H1 (cell line): ENCODE measurements around the gene GALNT17. TPM values are rescaled to one million over a fixed set of nuclear protein-coding genes. Genes with fewer than 3 reads are reported as not detected.

ENCODE experiments used
- ASH2L ChIP-seq: fragments of 200-600, 300-600 bp; sonication (generic); IDR thresholded peaks from one replicate; pipeline ENCODE4 v1.7.1; 2017; ENCODE audit warnings: low read length
- BACH1 ChIP-seq: IDR thresholded peaks from 2 replicates; pipeline ENCODE4 v1.6.1; 2012; ENCODE audit warnings: low read length, improper control_type of control experiment
- EZH2 ChIP-seq: fragments of 200-600 bp; sonication (generic); IDR thresholded peaks from 2 replicates; pipeline ENCODE4 v1.7.1; 2012; ENCODE audit warnings: low read depth, mild to moderate bottlenecking, moderate library complexity, low read length, inconsistent platforms; ENCODE audit not compliant: severe bottlenecking
- GTF2F1 ChIP-seq: IDR thresholded peaks from 2 replicates; pipeline ENCODE4 v1.6.1; 2012; ENCODE audit warnings: low read depth, low read length, improper control_type of control experiment, borderline replicate concordance
- RNF2 ChIP-seq: fragments of 200-900, 300-1000 bp; sonication (generic); IDR thresholded peaks from 2 replicates; pipeline ENCODE4 v1.7.1; 2016; ENCODE audit warnings: borderline replicate concordance, low read depth, mild to moderate bottlenecking, antibody characterized with exemption, low read length; ENCODE audit not compliant: poor library complexity, severe bottlenecking; ENCODE audit errors: missing control alignments
- SIRT6 ChIP-seq: IDR thresholded peaks from one replicate; pipeline ENCODE4 v1.7.1; 2012; ENCODE audit warnings: low read length, inconsistent platforms
- SP1 ChIP-seq: IDR thresholded peaks from 2 replicates; pipeline ENCODE4 v1.6.1; 2011; ENCODE audit warnings: low read depth, low read length
- polyA plus RNA-seq, 7 experiments: library from polyadenylated mRNA; depleted of rRNA in 3 of 7; stranded (reverse) in 5 of 7; unstranded in 2 of 7; fragments of >200 nt in 5 of 7; fragments of 200-250 nt in 2 of 7; gene quantifications; 1 replicate in 5 of 7; 2 replicates in 1 of 7; 4 replicates in 1 of 7; pipeline versions ENCODE4 v1.2.1 to v1.2.3, GENCODE V29; 2011 to 2013; ENCODE audit warnings: missing spikeins in 2 of 7, mixed read lengths in 2 of 7
- total RNA-seq: library from RNA; stranded (reverse); fragmentation: NEBNext Ultra II Directional; extraction: Animal tissue kit (Norgen Biotek cat#: 25700); gene quantifications from 2 replicates; pipeline ENCODE4 v1.2.1, GENCODE V29; 2021
- TF ChIP-seq, protein P1 (sequence below): fragments of 300-600 bp; sonication (generic); IDR thresholded peaks from 2 replicates; pipeline ENCODE4 v1.7.1; 2012; ENCODE audit warnings: low read length, moderate library complexity, mild to moderate bottlenecking, inconsistent platforms; ENCODE audit not compliant: insufficient replicate concordance
- TF ChIP-seq, protein P2 (sequence below): IDR thresholded peaks from 2 replicates; pipeline ENCODE4 v1.6.1; 2012; ENCODE audit warnings: inconsistent platforms

The GALNT17 gene
- total and polyA plus RNA-seq, 2 of the 8 experiments (the other 6 are each of a cell fraction or from before 2014, with no cell fraction given): 37.7 to 47.0 TPM

DNA sequence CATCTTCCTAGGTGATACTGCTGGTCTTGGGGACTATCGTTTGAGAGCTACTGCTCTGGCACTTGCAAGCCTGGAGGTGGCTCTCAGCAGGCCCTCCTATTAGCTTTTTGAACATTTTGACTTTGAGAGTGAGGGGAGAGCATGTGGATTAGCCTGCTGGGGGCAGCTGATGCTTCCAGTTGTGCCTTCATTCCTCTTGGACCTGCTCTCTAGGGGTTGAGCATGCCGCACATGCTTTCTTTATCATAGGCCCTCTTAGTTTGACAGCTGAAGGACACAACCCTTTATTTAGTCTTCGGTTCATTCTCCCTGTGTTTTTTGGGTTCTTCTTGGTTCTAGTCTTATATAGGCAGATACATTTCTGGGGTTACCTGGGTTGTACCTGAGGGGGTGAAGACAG, 132.1 kb downstream of the GALNT17 start (continued):
- TF ChIP-seq, protein P1, sequence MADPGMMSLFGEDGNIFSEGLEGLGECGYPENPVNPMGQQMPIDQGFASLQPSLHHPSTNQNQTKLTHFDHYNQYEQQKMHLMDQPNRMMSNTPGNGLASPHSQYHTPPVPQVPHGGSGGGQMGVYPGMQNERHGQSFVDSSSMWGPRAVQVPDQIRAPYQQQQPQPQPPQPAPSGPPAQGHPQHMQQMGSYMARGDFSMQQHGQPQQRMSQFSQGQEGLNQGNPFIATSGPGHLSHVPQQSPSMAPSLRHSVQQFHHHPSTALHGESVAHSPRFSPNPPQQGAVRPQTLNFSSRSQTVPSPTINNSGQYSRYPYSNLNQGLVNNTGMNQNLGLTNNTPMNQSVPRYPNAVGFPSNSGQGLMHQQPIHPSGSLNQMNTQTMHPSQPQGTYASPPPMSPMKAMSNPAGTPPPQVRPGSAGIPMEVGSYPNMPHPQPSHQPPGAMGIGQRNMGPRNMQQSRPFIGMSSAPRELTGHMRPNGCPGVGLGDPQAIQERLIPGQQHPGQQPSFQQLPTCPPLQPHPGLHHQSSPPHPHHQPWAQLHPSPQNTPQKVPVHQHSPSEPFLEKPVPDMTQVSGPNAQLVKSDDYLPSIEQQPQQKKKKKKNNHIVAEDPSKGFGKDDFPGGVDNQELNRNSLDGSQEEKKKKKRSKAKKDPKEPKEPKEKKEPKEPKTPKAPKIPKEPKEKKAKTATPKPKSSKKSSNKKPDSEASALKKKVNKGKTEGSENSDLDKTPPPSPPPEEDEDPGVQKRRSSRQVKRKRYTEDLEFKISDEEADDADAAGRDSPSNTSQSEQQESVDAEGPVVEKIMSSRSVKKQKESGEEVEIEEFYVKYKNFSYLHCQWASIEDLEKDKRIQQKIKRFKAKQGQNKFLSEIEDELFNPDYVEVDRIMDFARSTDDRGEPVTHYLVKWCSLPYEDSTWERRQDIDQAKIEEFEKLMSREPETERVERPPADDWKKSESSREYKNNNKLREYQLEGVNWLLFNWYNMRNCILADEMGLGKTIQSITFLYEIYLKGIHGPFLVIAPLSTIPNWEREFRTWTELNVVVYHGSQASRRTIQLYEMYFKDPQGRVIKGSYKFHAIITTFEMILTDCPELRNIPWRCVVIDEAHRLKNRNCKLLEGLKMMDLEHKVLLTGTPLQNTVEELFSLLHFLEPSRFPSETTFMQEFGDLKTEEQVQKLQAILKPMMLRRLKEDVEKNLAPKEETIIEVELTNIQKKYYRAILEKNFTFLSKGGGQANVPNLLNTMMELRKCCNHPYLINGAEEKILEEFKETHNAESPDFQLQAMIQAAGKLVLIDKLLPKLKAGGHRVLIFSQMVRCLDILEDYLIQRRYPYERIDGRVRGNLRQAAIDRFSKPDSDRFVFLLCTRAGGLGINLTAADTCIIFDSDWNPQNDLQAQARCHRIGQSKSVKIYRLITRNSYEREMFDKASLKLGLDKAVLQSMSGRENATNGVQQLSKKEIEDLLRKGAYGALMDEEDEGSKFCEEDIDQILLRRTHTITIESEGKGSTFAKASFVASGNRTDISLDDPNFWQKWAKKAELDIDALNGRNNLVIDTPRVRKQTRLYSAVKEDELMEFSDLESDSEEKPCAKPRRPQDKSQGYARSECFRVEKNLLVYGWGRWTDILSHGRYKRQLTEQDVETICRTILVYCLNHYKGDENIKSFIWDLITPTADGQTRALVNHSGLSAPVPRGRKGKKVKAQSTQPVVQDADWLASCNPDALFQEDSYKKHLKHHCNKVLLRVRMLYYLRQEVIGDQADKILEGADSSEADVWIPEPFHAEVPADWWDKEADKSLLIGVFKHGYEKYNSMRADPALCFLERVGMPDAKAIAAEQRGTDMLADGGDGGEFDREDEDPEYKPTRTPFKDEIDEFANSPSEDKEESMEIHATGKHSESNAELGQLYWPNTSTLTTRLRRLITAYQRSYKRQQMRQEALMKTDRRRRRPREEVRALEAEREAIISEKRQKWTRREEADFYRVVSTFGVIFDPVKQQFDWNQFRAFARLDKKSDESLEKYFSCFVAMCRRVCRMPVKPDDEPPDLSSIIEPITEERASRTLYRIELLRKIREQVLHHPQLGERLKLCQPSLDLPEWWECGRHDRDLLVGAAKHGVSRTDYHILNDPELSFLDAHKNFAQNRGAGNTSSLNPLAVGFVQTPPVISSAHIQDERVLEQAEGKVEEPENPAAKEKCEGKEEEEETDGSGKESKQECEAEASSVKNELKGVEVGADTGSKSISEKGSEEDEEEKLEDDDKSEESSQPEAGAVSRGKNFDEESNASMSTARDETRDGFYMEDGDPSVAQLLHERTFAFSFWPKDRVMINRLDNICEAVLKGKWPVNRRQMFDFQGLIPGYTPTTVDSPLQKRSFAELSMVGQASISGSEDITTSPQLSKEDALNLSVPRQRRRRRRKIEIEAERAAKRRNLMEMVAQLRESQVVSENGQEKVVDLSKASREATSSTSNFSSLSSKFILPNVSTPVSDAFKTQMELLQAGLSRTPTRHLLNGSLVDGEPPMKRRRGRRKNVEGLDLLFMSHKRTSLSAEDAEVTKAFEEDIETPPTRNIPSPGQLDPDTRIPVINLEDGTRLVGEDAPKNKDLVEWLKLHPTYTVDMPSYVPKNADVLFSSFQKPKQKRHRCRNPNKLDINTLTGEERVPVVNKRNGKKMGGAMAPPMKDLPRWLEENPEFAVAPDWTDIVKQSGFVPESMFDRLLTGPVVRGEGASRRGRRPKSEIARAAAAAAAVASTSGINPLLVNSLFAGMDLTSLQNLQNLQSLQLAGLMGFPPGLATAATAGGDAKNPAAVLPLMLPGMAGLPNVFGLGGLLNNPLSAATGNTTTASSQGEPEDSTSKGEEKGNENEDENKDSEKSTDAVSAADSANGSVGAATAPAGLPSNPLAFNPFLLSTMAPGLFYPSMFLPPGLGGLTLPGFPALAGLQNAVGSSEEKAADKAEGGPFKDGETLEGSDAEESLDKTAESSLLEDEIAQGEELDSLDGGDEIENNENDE: no peak
- TF ChIP-seq ASH2L (no peak), BACH1 (no peak), GTF2F1 (no peak), EZH2 (no peak), SIRT6 (no peak), SP1 (no peak), RNF2 (no peak)
- TF ChIP-seq, protein P2, sequence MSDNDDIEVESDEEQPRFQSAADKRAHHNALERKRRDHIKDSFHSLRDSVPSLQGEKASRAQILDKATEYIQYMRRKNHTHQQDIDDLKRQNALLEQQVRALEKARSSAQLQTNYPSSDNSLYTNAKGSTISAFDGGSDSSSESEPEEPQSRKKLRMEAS: no peak
